Motor neuron (in vitro differentiated cells): ENCODE results near the gene NOP10. TPM values are rescaled to one million over a fixed set of nuclear protein-coding genes. Genes with fewer than 3 reads are reported as not detected.
A peak's percentile ranks its signal among the peaks of the same experiment; 100 is the strongest.
"Not testable (repeated sequence)": the region's sequence is repeated elsewhere in the genome, so short reads cannot be mapped to it uniquely, and the experiment has no call there.

Experiments used
- ATAC-seq, 8 experiments: fragments of 200-7000 bp; cut with Tn5 transposase; replicated peaks in 6 of 8; 2 replicates each; pipeline ENCODE4 v1.8.0; 2021; ENCODE audit warnings: mild to moderate bottlenecking in 8 of 8, moderate library complexity in 8 of 8
- H3K27ac ChIP-seq, 2 donors: fragments of 250-450 bp; sonication (Bioruptor Pico); 2 replicates each; pipeline ENCODE4 v1.9.0; 2021; ENCODE audit warnings: antibody characterized with exemption in 2 of 2, mild to moderate bottlenecking in 2 of 2, moderate library complexity in 1 of 2
- H3K4me1 ChIP-seq, 2 donors: fragments of 250-450 bp; sonication (Bioruptor Pico); replicated peaks in 1 of 2; 2 replicates each; pipeline ENCODE4 v1.6.1; 2021; ENCODE audit warnings: antibody characterized with exemption in 2 of 2, mild to moderate bottlenecking in 2 of 2, moderate library complexity in 1 of 2
- H3K4me3 ChIP-seq, 5 donors: fragments of 250-450 bp; sonication (Bioruptor Pico); 2 replicates each; pipeline ENCODE4 v1.9.0; 2021; ENCODE audit warnings: antibody characterized with exemption in 5 of 5, mild to moderate bottlenecking in 5 of 5, moderate library complexity in 4 of 5
- WGBS, 10 experiments: fragments of 450-650 bp; shearing (Covaris generic); methylation state at CpG; one replicate each; pipeline ENCODE4 v1.0.0; 2022; 5-methylcytosine and 5-hydroxymethylcytosine counted together
- in situ Hi-C, 9 experiments: fragments of 400-800 bp; cut with MboI; loops; one replicate each; pipeline ENCODE4 v1.15.0; 2021; ENCODE audit warnings: low sequenced_read_pairs in 9 of 9, low pct_unique_long_range_greater_than_20kb in 2 of 9; ENCODE audit not compliant: unreplicated experiment in 9 of 9
- total RNA-seq, 8 experiments: library from RNA; unstranded; fragments of 300-600 nt; gene quantifications; 2 replicates each; pipeline versions ENCODE4 v1.2.3 to v1.2.4, GENCODE V29; 2022

The NOP10 gene
- total RNA-seq, 8 experiments from 2014 or later, result 137 to 420 (median 205) TPM

GRCh38 chr15:34355241-34355640 lies 12.3 kb upstream of the NOP10 start:
- no peaks in the 10 kb centered on the region for H3K4me1 ChIP-seq
- ATAC-seq, result no peak
- in situ Hi-C loops, result loop anchor here in 3 of 9 experiments (25.0 kb wide), 2 partner anchors 232 to 243 kb away; partner anchors contain the start of genes GOLGA8B (in 2 of the 3), EMC7 (in 1 of the 3) and PGBD4 (in 1 of the 3)
- no peak overlapping the region for H3K4me3 ChIP-seq
- H3K27ac ChIP-seq, result no peak overlapping the region
- 58 to 100% (median 91%) methylated on average over 1 to 7 of the region's 9 CpGs; no CpG with 5 or more reads in 2 of the 10 experiments for WGBS, 10 experiments

DNA sequence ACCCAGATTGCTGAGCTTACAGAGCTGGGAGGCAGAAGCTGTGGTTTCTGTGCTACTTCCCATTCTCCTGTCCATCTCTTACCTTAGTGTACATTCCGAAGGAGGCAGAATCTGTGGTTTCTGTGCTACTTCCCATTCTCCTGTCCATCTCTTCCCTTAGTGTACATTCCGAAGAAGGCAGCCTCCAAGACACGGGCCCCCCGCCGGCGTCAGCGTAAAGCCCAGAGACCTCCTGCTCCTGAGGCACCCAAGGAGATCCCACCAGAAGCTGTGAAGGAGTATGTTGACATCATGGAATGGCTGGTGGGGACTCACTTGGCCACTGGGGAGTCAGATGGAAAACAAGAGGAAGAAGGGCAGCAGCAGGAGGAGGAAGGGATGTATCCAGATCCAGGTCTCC lies 11.3 kb upstream of the NOP10 start:
- Histone ChIP-seq H3K4me1 (no peaks in the 10 kb centered on the region), H3K27ac (no peak overlapping the region), H3K4me3 (no peak overlapping the region)
- no peak for ATAC-seq
- in situ Hi-C loops, result loop anchor here in 3 of 9 experiments (25.0 kb wide), 2 partner anchors 233 to 242 kb away; partner anchors contain the start of genes GOLGA8B (in 2 of the 3), EMC7 (in 1 of the 3) and PGBD4 (in 1 of the 3)
- WGBS, 10 experiments, result 80 to 100% (median 100%) methylated on average over 1 to 6 of the region's 7 CpGs; no CpG with 5 or more reads in 5 of the 10 experiments

GRCh38 chr15:34353627-34354026 lies 10.7 kb upstream of the NOP10 start:
- in situ Hi-C loops, result loop anchor here in 3 of 9 experiments (25.0 kb wide), 2 partner anchors 234 to 241 kb away; partner anchors contain the start of genes GOLGA8B (in 2 of the 3), EMC7 (in 1 of the 3) and PGBD4 (in 1 of the 3)
- ATAC-seq, result no peak
- no peaks in the 10 kb centered on the region for H3K4me1 ChIP-seq

GRCh38 chr15:34352996-34353395 lies 10.1 kb upstream of the NOP10 start:
- H3K4me3 ChIP-seq, ATAC-seq, H3K4me1 ChIP-seq, H3K27ac ChIP-seq: not testable (repeated sequence)
- WGBS, 10 experiments, result 90 to 100% (median 100%) methylated on average over 1 to 5 of the region's 12 CpGs; no CpG with 5 or more reads in 5 of the 10 experiments
- in situ Hi-C loops, result loop anchor here in 3 of 9 experiments (25.0 kb wide), 2 partner anchors 234 to 241 kb away; partner anchors contain the start of genes GOLGA8B (in 2 of the 3), EMC7 (in 1 of the 3) and PGBD4 (in 1 of the 3)

More at GRCh38 chr15:34353627-34354026, 10.7 kb upstream of the NOP10 start:
- WGBS, 10 experiments, result 14 to 57% (median 45%) methylated on average over 1 to 2 of the region's 2 CpGs; no CpG with 5 or more reads in 6 of the 10 experiments
- Histone ChIP-seq H3K27ac (no peak overlapping the region), H3K4me3 (no peak overlapping the region)

DNA sequence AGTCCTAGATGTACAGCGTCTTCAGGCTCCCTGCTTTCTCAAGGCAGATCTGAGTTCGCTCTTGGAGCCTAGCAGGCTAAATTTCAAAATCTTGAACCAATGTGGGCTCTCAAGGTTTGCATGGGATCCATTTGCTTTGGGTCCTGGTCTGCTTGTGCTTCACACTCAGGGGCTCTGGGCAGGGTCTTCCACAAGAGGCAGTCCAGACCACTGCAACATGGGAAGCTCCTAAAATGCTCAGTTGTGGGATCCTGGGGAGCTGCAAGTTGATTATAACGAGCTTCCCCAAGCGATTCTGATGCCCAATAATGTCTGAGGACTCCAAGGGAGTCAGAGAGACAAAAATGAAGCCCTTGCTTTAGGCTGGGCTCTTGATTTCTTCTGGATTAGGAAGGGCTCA lies 6.8 kb upstream of the NOP10 start:
- in situ Hi-C loops, result loop anchor here in 4 of 9 experiments (25.0 kb wide), 4 partner anchors 112 to 262 kb away; partner anchors contain the start of genes EMC4 (in 2 of the 4), GOLGA8B (in 2 of the 4), EMC7 (in 1 of the 4) and PGBD4 (in 1 of the 4)
- no peak for ATAC-seq
- WGBS, 10 experiments, result 20 to 72% (median 41%) methylated on average over 1 to 4 of the region's 4 CpGs; no CpG with 5 or more reads in 5 of the 10 experiments

GRCh38 chr15:34348735-34349300 lies 5.9 kb upstream of the NOP10 start:
- Histone ChIP-seq H3K4me1 (no peaks in the 10 kb centered on the region), H3K4me3 (no peak overlapping the region), H3K27ac (no peak overlapping the region)
- 17 to 100% (median 50%) methylated on average over 1 of the region's 1 CpG; no CpG with 5 or more reads in 3 of the 10 experiments for WGBS, 10 experiments
- in situ Hi-C loops, result loop anchor here in 2 of 9 experiments (25.0 kb wide), 2 partner anchors 112 to 262 kb away; partner anchors contain the start of gene EMC4 (in 2 of the 2)
- no peak for ATAC-seq

More for the DNA sequence above, 6.8 kb upstream of the NOP10 start:
- Histone ChIP-seq H3K4me3 (no peak overlapping the region), H3K4me1 (no peaks in the 10 kb centered on the region), H3K27ac (no peak overlapping the region)

- Histone ChIP-seq H3K4me1 (no peaks in the 10 kb centered on the region), H3K4me3 (no peak overlapping the region), H3K27ac (no peak overlapping the region)
- WGBS, 10 experiments, result 60 to 100% (median 82%) methylated on average over 1 to 9 of the region's 13 CpGs; no CpG with 5 or more reads in 3 of the 10 experiments
- ATAC-seq, result no peak
- in situ Hi-C loops, result loop anchor here in 2 of 9 experiments (25.0 kb wide), 2 partner anchors 111 to 261 kb away; partner anchors contain the start of gene EMC4 (in 2 of the 2)
Observed at GRCh38 chr15:34347951-34348638, 5.2 kb upstream of the NOP10 start.

DNA sequence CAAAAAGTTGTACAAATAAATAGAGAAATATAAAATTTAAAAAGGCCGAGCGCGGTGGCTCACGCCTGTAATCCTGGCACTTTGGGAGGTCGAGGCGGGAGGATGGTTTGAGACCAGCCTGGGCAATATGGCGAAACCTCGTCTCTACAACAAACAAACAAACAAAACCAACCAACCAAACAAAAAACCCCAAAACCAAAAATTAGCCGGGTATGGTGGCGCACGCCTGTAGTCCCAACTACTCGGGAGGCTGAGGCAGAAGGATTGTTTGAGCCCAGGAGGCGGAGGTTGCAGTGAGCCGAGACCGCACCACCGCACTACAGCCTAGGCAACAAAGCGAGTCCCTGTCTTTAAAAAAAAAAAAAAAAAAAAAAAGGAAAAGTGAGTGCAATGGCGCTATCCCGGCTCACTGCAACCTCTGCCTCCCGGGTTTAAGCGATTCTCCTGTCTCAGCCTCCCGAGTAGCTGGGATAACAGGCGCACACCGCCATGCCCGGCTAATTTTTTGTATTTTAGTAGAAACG lies 661 bp downstream of the NOP10 start:
- Histone ChIP-seq H3K27ac (peak overlapping the region; percentile 73 to 87), H3K4me3 (peak overlapping the region; percentile 42 to 61 (median 58))
- in situ Hi-C loops, result loop anchor here in 2 of 9 experiments (25.0 kb wide), 2 partner anchors 105 to 255 kb away; partner anchors contain the start of gene EMC4 (in 2 of the 2)

GRCh38 chr15:34341381-34342212 lies 1.3 kb downstream of the NOP10 start:
- in situ Hi-C loops, result loop anchor here in 2 of 9 experiments (25.0 kb wide), 2 partner anchors 104 to 254 kb away; partner anchors contain the start of gene EMC4 (in 2 of the 2)
- no peak overlapping the region for H3K27ac ChIP-seq
- 88 to 100% (median 94%) methylated on average over 1 to 15 of the region's 15 CpGs; no CpG with 5 or more reads in 1 of the 10 experiments for WGBS, 10 experiments
- H3K4me3 ChIP-seq, result peak overlapping the region in 4 of 5 donors; percentile 42 to 61 (median 58)
- no peak for ATAC-seq
- peaks cover 4 to 12% of the 10 kb centered on the region in 2 donors for H3K4me1 ChIP-seq

More for the DNA sequence above, 661 bp downstream of the NOP10 start:
- ATAC-seq, result peak in 1 of 8 experiments; percentile 4
- WGBS, 10 experiments, result 0 to 95% (median 53%) methylated on average over 2 to 12 of the region's 26 CpGs
- H3K4me1 ChIP-seq, result not testable (repeated sequence)

GRCh38 chr15:34339946-34340345 lies 3.0 kb downstream of the NOP10 start:
- in situ Hi-C loops, result loop anchor here in 2 of 9 experiments (25.0 kb wide), 2 partner anchors 103 to 253 kb away; partner anchors contain the start of gene EMC4 (in 2 of the 2)
- 95 to 100% (median 99%) methylated on average over 1 to 3 of the region's 3 CpGs; no CpG with 5 or more reads in 4 of the 10 experiments for WGBS, 10 experiments
- Histone ChIP-seq H3K27ac (no peak overlapping the region), H3K4me1 (peaks cover 16 to 20% of the 10 kb centered on the region in 2 donors), H3K4me3 (no peak overlapping the region)
- no peak for ATAC-seq

DNA sequence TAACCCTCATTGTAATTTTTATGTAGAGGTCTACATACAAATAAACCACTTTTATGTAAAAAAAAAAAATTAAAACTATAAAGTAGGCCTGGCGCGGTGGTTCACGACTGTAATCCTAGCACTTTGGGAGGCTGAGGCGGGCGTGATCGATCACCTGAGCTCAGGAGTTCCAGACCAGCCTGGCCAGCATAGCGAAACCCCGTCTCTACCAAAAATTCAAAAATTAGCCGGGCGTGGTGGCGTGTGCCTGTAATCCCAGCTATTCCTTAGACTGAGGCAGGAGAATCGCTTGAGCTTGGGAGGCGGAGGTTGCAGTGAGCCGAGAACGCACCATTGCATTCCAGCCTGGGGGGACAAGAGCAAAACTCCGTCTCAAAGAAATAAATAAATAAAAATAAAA lies 4.6 kb downstream of the NOP10 start:
- WGBS, 10 experiments, result 66 to 96% (median 77%) methylated on average over 4 to 16 of the region's 16 CpGs; no CpG with 5 or more reads in 2 of the 10 experiments
- no peak for ATAC-seq
- Histone ChIP-seq H3K27ac (peak overlapping the region in 1 of 2 donors; percentile 80), H3K4me1 (peaks cover 16 to 25% of the 10 kb centered on the region in 2 donors), H3K4me3 (peak overlapping the region; percentile 67 to 98 (median 77))
- in situ Hi-C loops, result loop anchor here in 2 of 9 experiments (25.0 kb wide), 2 partner anchors 101 to 251 kb away; partner anchors contain the start of gene EMC4 (in 2 of the 2)
